Esophagus (tissue), 2 donors: Measurements from ENCODE around the gene SMARCD3. TPM values are rescaled to one million over a fixed set of nuclear protein-coding genes. Genes with fewer than 3 reads are reported as not detected.
A peak's percentile ranks its signal among the peaks of the same experiment; 100 is the strongest.

Source experiments
- H3K27ac ChIP-seq, 2 donors: one replicate each; pipeline ENCODE4 v1.5.1; 2013; ENCODE audit warnings: low read depth in 2 of 2, mild to moderate bottlenecking in 2 of 2, inconsistent platforms in 1 of 2, low read length in 1 of 2, moderate library complexity in 1 of 2
- H3K27me3 ChIP-seq, 2 donors: one replicate each; pipeline ENCODE4 v1.6.1; 2013; ENCODE audit warnings: low read length in 2 of 2, control low read depth in 1 of 2, mild to moderate bottlenecking in 1 of 2; ENCODE audit not compliant: insufficient read depth in 2 of 2, control insufficient read depth in 1 of 2
- H3K36me3 ChIP-seq, 2 donors: one replicate each; pipeline ENCODE4 v1.6.1; 2013; ENCODE audit warnings: low read length in 1 of 2; ENCODE audit not compliant: control insufficient read depth in 2 of 2, insufficient read depth in 2 of 2
- H3K4me1 ChIP-seq, 2 donors: one replicate each; pipeline ENCODE4 v1.6.1; 2013; ENCODE audit warnings: low read length in 1 of 2; ENCODE audit not compliant: control insufficient read depth in 2 of 2, insufficient read depth in 2 of 2
- H3K4me3 ChIP-seq, 2 donors: one replicate each; pipeline ENCODE4 v1.5.1; 2013; ENCODE audit warnings: low read length in 2 of 2, mild to moderate bottlenecking in 2 of 2, low read depth in 1 of 2, moderate library complexity in 1 of 2
- H3K9me3 ChIP-seq, 2 donors: one replicate each; pipeline ENCODE4 v1.6.1; 2013; ENCODE audit warnings: mild to moderate bottlenecking in 2 of 2, low read depth in 1 of 2, low read length in 1 of 2, moderate library complexity in 1 of 2; ENCODE audit not compliant: control insufficient read depth in 2 of 2, insufficient read depth in 1 of 2
- WGBS, 2 donors: extraction: QIAGEN DNeasy Blood & Tissue Kit; methylation state at CpG; one replicate each; pipeline ENCODE4 v1.1.7; 2013; 5-methylcytosine and 5-hydroxymethylcytosine counted together
- polyA plus RNA-seq, 2 donors: library from polyadenylated mRNA; stranded (reverse); fragments of 200-250 nt; gene quantifications; one replicate each; pipeline ENCODE4 v1.2.3, GENCODE V29; 2013
- donor health status: healthy with polysubstance abuse.
- donor health status: Bipolar disorder and iron deficiency.

SMARCD3 gene
- polyA plus RNA-seq, 2 donors = 7.5 to 8.3 TPM

GRCh38 chr7:151260471-151260870 lies 12.0 kb upstream of the SMARCD3 start:
- 90 to 93% methylated on average over 11 of the region's 11 CpGs for WGBS, 2 donors
- H3K4me3 ChIP-seq = no peak overlapping the region
- no peak overlapping the region for H3K27ac ChIP-seq
- no peaks in the 10 kb centered on the region for H3K9me3 ChIP-seq
- H3K36me3 ChIP-seq = no peaks in the 10 kb centered on the region
- H3K4me1 ChIP-seq = no peaks in the 10 kb centered on the region
- no peaks in the 10 kb centered on the region for H3K27me3 ChIP-seq

- H3K36me3 ChIP-seq = no peaks in the 10 kb centered on the region
- H3K4me3 ChIP-seq = no peak overlapping the region
- no peaks in the 10 kb centered on the region for H3K27me3 ChIP-seq
- no peak overlapping the region for H3K27ac ChIP-seq
- H3K4me1 ChIP-seq = no peaks in the 10 kb centered on the region
- H3K9me3 ChIP-seq = no peaks in the 10 kb centered on the region
- WGBS, 2 donors = 90 to 93% methylated on average over 7 of the region's 7 CpGs
Observed at GRCh38 chr7:151257990-151258389, 9.5 kb upstream of the SMARCD3 start.

- Histone ChIP-seq H3K9me3 (no peaks in the 10 kb centered on the region), H3K4me3 (no peak overlapping the region), H3K36me3 (no peaks in the 10 kb centered on the region), H3K4me1 (peaks cover 0 to 2% of the 10 kb centered on the region in 2 donors), H3K27ac (no peak overlapping the region), H3K27me3 (no peaks in the 10 kb centered on the region)
- WGBS, 2 donors = 57 to 65% methylated on average over 16 of the region's 16 CpGs
Observed at GRCh38 chr7:151256410-151257045, 8.0 kb upstream of the SMARCD3 start.

- Histone ChIP-seq H3K9me3 (no peaks in the 10 kb centered on the region), H3K27me3 (no peaks in the 10 kb centered on the region), H3K4me1 (peaks cover 2% of the 10 kb centered on the region in 2 donors), H3K36me3 (no peaks in the 10 kb centered on the region), H3K4me3 (no peak overlapping the region), H3K27ac (no peak overlapping the region)
- WGBS, 2 donors = 71 to 76% methylated on average over 7 of the region's 7 CpGs
Observed at GRCh38 chr7:151255390-151255789, 6.9 kb upstream of the SMARCD3 start.

GRCh38 chr7:151254851-151255250 lies 6.4 kb upstream of the SMARCD3 start:
- Histone ChIP-seq H3K27ac (no peak overlapping the region), H3K9me3 (no peaks in the 10 kb centered on the region), H3K36me3 (no peaks in the 10 kb centered on the region), H3K27me3 (no peaks in the 10 kb centered on the region), H3K4me3 (no peak overlapping the region), H3K4me1 (peaks cover 2% of the 10 kb centered on the region in 2 donors)
- 84% methylated on average over 11 of the region's 11 CpGs for WGBS, 2 donors

GRCh38 chr7:151254316-151254715 lies 5.8 kb upstream of the SMARCD3 start:
- no peaks in the 10 kb centered on the region for H3K27me3 ChIP-seq
- 64 to 72% methylated on average over 7 of the region's 7 CpGs for WGBS, 2 donors
- no peak overlapping the region for H3K27ac ChIP-seq
- H3K36me3 ChIP-seq = no peaks in the 10 kb centered on the region
- no peak overlapping the region for H3K4me3 ChIP-seq
- H3K4me1 ChIP-seq = peaks cover 2 to 3% of the 10 kb centered on the region in 2 donors
- H3K9me3 ChIP-seq = no peaks in the 10 kb centered on the region

- WGBS, 2 donors = 68 to 73% methylated on average over 17 of the region's 17 CpGs
- H3K9me3 ChIP-seq = no peaks in the 10 kb centered on the region
- peak overlapping the region in 1 of 2 donors; percentile 74 for H3K27ac ChIP-seq
- H3K4me3 ChIP-seq = no peak overlapping the region
- H3K4me1 ChIP-seq = peaks cover 2 to 7% of the 10 kb centered on the region in 2 donors
- H3K27me3 ChIP-seq = no peaks in the 10 kb centered on the region
- no peaks in the 10 kb centered on the region for H3K36me3 ChIP-seq
Observed at GRCh38 chr7:151252961-151253711, 4.6 kb upstream of the SMARCD3 start.

- 28 to 46% methylated on average over 6 to 9 of the region's 9 CpGs for WGBS, 2 donors
- Histone ChIP-seq H3K36me3 (no peaks in the 10 kb centered on the region), H3K27ac (peak overlapping the region; percentile 74 to 76), H3K4me3 (peak overlapping the region; percentile 42 to 49), H3K9me3 (no peaks in the 10 kb centered on the region), H3K27me3 (no peaks in the 10 kb centered on the region), H3K4me1 (peaks cover 2 to 10% of the 10 kb centered on the region in 2 donors)
Observed at GRCh38 chr7:151252561-151252835, 4.0 kb upstream of the SMARCD3 start.

GRCh38 chr7:151251689-151252560 lies 3.4 kb upstream of the SMARCD3 start:
- Histone ChIP-seq H3K9me3 (no peaks in the 10 kb centered on the region), H3K4me3 (peak overlapping the region; percentile 42 to 49), H3K36me3 (no peaks in the 10 kb centered on the region), H3K27me3 (no peaks in the 10 kb centered on the region), H3K4me1 (peaks cover 2 to 13% of the 10 kb centered on the region in 2 donors), H3K27ac (peak overlapping the region; percentile 74 to 76)
- WGBS, 2 donors = 3 to 4% methylated on average over 49 to 79 of the region's 79 CpGs
